ENCODE results near the gene FERMT3.

FERMT3 gene

GRCh38 chr11:64264371-64264852, 57.9 kb downstream of the FERMT3 start:
- DNase-seq (ENCODE audit: low spot score): no peak

DNA sequence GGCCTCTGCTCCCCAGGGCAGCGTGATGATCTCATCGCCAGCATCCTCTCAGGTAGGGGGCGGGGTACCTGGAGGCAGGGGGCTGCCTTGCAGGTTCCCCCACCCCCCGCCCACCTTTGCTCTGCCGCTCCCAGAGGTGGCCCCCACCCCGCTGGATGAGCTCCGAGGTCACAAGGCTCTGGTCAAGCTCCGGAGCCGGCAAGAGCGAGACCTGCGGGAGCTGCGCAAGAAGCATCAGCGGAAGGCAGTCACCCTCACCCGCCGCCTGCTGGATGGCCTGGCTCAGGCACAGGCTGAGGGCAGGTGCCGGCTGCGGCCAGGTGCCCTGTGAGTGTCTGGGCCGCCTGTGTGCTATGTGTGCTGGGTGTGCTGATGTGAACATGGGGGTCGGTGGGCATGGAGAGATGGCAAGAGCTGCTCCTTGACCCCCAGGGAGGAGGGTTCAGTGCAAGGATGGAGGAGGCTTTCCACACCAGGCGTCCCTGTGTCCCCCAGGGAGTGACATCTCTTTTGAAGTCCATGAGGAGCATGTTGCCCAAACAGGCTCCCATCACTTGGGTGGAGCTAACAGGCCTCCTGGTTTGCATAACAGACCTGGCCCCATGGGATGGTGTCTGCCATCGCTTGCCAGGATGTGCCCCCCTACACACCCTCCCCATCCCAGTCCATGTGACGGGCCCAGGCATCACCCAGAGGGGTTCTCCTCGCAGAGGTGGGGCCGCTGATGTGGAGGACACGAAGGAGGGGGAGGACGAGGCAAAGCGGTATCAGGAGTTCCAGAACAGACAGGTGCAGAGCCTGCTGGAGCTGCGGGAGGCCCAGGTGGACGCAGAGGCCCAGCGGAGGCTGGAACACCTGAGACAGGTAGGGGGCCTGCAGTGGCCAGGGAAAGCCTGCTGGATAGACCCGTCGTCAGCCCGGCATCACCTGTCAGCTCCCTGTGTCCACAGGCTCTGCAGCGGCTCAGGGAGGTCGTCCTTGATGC, 58.9 kb downstream of the FERMT3 start:
- DNase-seq (ENCODE audit: low spot score): no peak

DNA sequence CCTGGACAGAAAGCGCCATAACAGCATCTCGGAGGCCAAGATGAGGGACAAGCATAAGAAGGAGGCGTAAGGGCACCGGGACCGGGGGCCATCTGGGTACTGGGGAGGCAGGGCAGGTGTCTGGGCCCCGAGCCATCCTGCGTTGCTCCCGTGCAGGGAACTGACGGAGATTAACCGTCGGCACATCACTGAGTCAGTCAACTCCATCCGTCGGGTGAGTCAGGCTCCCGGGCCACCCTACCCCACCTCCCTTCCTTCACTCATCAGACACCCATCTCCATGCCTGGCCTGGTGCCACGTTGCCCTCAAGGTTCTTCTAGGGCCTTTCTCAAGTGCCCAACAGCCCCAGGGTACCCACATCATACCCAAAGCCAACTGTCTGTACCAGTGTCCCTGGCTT, 59.8 kb downstream of the FERMT3 start:
- no peak for DNase-seq (ENCODE audit: low spot score)

GRCh38 chr11:64267207-64267945, 60.9 kb downstream of the FERMT3 start:
- no peak for DNase-seq (ENCODE audit: low spot score)

DNA sequence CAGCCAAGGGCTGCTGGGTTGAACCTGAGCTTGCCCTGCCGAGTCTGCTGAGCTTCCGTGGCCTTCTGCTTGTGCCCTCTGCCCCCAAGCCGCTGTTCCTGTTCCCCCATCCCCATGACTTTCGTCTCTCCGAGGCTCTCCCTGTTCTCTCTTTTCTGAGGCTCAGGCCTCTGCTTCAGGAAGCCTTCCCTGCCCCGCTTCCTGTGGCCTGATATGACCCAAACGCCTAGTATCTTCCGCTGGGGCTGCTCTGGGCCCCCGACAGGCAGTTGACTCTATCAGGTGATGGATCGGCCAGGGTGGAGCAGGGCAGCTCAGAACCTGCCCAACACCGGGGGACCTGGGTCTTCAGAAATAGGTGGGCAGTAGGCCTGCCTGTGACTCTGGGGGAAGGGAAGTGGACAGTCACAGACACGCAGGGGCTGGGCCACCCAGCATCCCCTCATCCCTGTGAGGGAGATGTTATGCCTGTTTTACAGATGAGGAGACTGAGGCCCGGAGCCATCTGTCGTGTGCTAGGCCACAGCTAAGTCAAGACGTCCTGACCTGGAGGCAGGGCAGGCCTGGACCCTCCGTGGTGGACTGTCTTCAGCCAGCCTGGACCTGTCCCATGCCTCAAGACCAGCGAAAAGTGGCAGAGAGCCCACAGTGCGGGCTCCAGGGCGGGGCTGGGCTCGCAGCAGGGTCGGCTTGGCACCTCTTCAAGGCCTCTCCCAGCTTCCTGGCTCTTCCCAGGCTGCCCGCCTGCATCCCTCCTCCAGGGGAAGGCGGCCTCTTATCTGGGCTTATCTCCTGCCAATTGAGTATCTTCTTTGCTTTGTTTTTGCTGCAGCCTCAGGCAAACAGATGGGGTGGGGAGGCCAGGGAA, 61.7 kb downstream of the FERMT3 start:
- no peak for DNase-seq (ENCODE audit: low spot score)

GRCh38 chr11:64268893-64269539, 62.5 kb downstream of the FERMT3 start:
- peak; percentile 50 for DNase-seq (ENCODE audit: low spot score)

GRCh38 chr11:64269540-64270220, 63.2 kb downstream of the FERMT3 start:
- peak; percentile 99 for DNase-seq (ENCODE audit: low spot score)

All from NAMALWA (cell line).